PFSK-1 (cell line): ENCODE data around the gene GIN1.

ENCODE experiments used
- FOXP2 ChIP-seq: optimal IDR thresholded peaks from 2 replicates; pipeline ENCODE3; 2011; ENCODE audit warnings: borderline replicate concordance, control low read depth, inconsistent platforms; ENCODE audit not compliant: insufficient read depth; ENCODE audit errors: extremely low read length, extremely low read depth
- POLR2AphosphoS5 ChIP-seq: IDR thresholded peaks from 2 replicates; pipeline ENCODE4 v1.6.1; 2012; ENCODE audit warnings: low read depth, mild to moderate bottlenecking, control low read depth, low read length, moderate library complexity
- REST ChIP-seq, 2 experiments: IDR thresholded peaks; 2 replicates each; pipeline versions ENCODE4 v1.6.1 to v1.8.0; 2011 to 2012; ENCODE audit warnings: low read depth in 2 of 2, low read length in 2 of 2, control low read depth in 1 of 2, inconsistent platforms in 1 of 2, mild to moderate bottlenecking in 1 of 2, moderate library complexity in 1 of 2; ENCODE audit not compliant: insufficient read depth in 1 of 2
- SIN3A ChIP-seq: IDR thresholded peaks from 2 replicates; pipeline ENCODE4 v1.6.1; 2012; ENCODE audit warnings: mild to moderate bottlenecking, low read length, moderate library complexity, borderline replicate concordance; ENCODE audit not compliant: insufficient read depth

- TF ChIP-seq SIN3A = no peak
- TF ChIP-seq REST (IDR thresholded peaks at IDR 0.05; ENCODE audit: insufficient read depth in 1 of 2, low read depth in 2 of 2, low read length in 2 of 2) = no peak
- no peak for TF ChIP-seq POLR2AphosphoS5
- TF ChIP-seq FOXP2 = no peak
These were observed 60.4 kb downstream of the GIN1 start for GRCh38 chr5:103059525-103059924.
